HK-2 (cell line): ENCODE data around the gene GPR17.

Source experiments
- DNase-seq: peaks from one replicate; pipeline ENCODE4 v3.0.0-alpha.2; 2018; ENCODE audit not compliant: unreplicated experiment

Gene GPR17

GRCh38 chr2:127685410-127686080, 39.6 kb downstream of the GPR17 start:
- DNase-seq = no peak

GRCh38 chr2:127688405-127688804, 42.5 kb downstream of the GPR17 start:
- no peak for DNase-seq

- DNase-seq = no peak
These were observed 44.7 kb downstream of the GPR17 start for GRCh38 chr2:127690696-127691095.

GRCh38 chr2:127694986-127695385, 49.0 kb downstream of the GPR17 start:
- no peak for DNase-seq

GRCh38 chr2:127695491-127696472, 49.8 kb downstream of the GPR17 start:
- DNase-seq = peak; percentile 67

GRCh38 chr2:127697482-127698180, 51.7 kb downstream of the GPR17 start:
- DNase-seq = no peak

GRCh38 chr2:127698553-127699355, 52.8 kb downstream of the GPR17 start:
- no peak for DNase-seq

GRCh38 chr2:127700527-127701192, 54.7 kb downstream of the GPR17 start:
- DNase-seq = peak; percentile 44

- peak; percentile 94 for DNase-seq
These were observed 55.3 kb downstream of the GPR17 start, which contains the start of gene SFT2D3 for GRCh38 chr2:127701193-127701650. Gene SFT2D3 (plus strand): TSS chr2:127701497. CDS start chr2:127701529, 32 bp downstream.

- peak; percentile 87 for DNase-seq
These were observed 55.9 kb downstream of the GPR17 start for GRCh38 chr2:127701651-127702394.
